SU-DHL-6 (cell line): Measurements from ENCODE around the gene COPZ1.

Experiments used
- H2AFZ ChIP-seq: fragments of 200-600 bp; sonication (generic); 2 replicates; pipeline ENCODE4 v1.6.1; 2014; ENCODE audit warnings: low read depth, mild to moderate bottlenecking, moderate library complexity, mixed read lengths, antibody characterized with exemption, low read length; ENCODE audit not compliant: severe bottlenecking
- H3F3A ChIP-seq: fragments of 200-600 bp; shearing (Covaris generic); 2 replicates; pipeline ENCODE4 v1.6.0; 2016; ENCODE audit warnings: antibody characterized with exemption, mild to moderate bottlenecking; ENCODE audit not compliant: insufficient read depth
- H3K27ac ChIP-seq: fragments of 200-600 bp; sonication (generic); 2 replicates; pipeline ENCODE4 v1.5.1; 2016; ENCODE audit warnings: low read depth, mild to moderate bottlenecking, low read length, moderate library complexity, mixed read lengths
- H3K27me3 ChIP-seq: fragments of 200-600 bp; sonication (generic), shearing (Covaris generic); 2 replicates; pipeline ENCODE4 v1.6.0; 2014; ENCODE audit warnings: mild to moderate bottlenecking, low read length
- H3K36me3 ChIP-seq: fragments of 200-600 bp; sonication (generic); 2 replicates; pipeline ENCODE4 v1.6.1; 2014; ENCODE audit warnings: mild to moderate bottlenecking, low read length, mixed read lengths
- H3K4me2 ChIP-seq: fragments of 300-600, 200-600 bp; shearing (Covaris generic), sonication (generic); 2 replicates; pipeline ENCODE4 v1.6.0; 2014; ENCODE audit warnings: low read length, low read depth, mild to moderate bottlenecking; ENCODE audit not compliant: poor library complexity, severe bottlenecking
- H3K4me3 ChIP-seq: fragments of 200-600 bp; sonication (generic); 2 replicates; pipeline ENCODE4 v1.5.1; 2014; ENCODE audit warnings: antibody characterized with exemption, low read length, mild to moderate bottlenecking, mixed read lengths; ENCODE audit not compliant: insufficient read depth, poor library complexity, severe bottlenecking
- H3K79me2 ChIP-seq: fragments of 200-600 bp; sonication (generic); 2 replicates; pipeline ENCODE4 v1.6.1; 2014; ENCODE audit warnings: mild to moderate bottlenecking, low read length, moderate library complexity; ENCODE audit not compliant: insufficient read depth
- H3K9ac ChIP-seq: fragments of 200-600 bp; sonication (generic); 2 replicates; pipeline ENCODE4 v1.7.0; 2014; ENCODE audit warnings: mild to moderate bottlenecking, low read length
- H3K9me2 ChIP-seq: fragments of 200-600 bp; sonication (generic); replicated peaks from 2 replicates; pipeline ENCODE4 v1.6.1; 2014; ENCODE audit warnings: low read length; ENCODE audit not compliant: insufficient read depth
- H3K9me3 ChIP-seq: fragments of 200-600 bp; sonication (generic); 2 replicates; pipeline ENCODE4 v1.6.1; 2014; ENCODE audit warnings: low read length, mixed read lengths; ENCODE audit not compliant: insufficient read depth
- H4K20me1 ChIP-seq: fragments of 200-600 bp; sonication (generic); 2 replicates; pipeline ENCODE4 v1.6.1; 2014; ENCODE audit warnings: low read depth, mild to moderate bottlenecking, antibody characterized with exemption, low read length, moderate library complexity, mixed read lengths
- EZH2phosphoT487 ChIP-seq: fragments of 200-600 bp; sonication (generic), shearing (Covaris generic); conservative IDR thresholded peaks from 2 replicates; pipeline ENCODE4 v1.6.1; 2018; ENCODE audit warnings: mild to moderate bottlenecking, antibody characterized with exemption, low read length, moderate library complexity, mixed read lengths
- TF ChIP-seq, protein P1 (sequence below): fragments of 200-600 bp; sonication (generic); IDR thresholded peaks from one replicate; pipeline ENCODE4 v1.5.1; 2017; ENCODE audit warnings: antibody characterized with exemption, mild to moderate bottlenecking, low read length, moderate library complexity; ENCODE audit not compliant: insufficient read depth, poor library complexity, severe bottlenecking

Gene COPZ1

DNA sequence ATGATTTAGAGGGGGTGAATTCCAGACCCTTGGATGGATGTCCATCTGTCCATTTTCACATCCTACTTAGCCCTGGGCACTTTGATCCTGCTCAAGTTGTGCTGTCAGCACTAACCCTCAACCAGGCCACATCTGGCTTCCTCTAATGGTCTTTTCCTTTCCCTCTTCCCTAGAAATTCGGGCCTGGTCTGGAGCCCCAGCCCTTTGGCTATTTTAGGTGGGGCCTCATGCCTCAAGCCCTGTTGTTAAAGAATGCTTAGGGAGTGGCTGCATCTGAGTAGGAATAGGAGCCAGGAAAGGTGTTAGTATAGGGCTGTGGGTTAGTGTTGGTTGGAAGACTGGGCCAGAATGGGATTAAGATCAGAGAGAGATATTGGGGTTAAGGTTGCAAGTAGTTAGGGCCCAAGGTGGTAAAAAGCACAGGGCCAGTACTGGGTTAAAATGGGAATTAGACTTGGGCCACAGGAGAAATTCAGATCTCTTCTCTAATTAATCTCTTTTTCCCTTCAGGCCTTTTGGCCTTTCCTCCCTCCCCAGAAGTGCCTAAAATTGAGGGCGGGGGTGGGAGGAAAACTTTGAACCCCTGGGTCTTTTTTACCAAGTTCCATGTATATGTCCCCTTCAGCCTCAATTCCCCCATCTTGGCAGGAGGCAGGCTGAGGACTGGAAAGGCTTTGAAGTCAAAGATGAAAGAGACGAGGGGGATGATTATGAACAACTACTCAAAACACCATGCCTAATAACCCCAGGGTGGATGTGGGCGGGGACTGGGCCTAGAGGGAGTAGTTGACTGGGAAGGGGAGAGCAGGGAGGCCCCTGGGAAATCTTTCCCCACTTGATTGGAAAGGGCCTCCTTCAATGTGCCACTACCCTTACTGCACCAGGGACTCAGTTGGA is 63.6 kb downstream of the COPZ1 start:
- Histone ChIP-seq H3K9me2 (no peaks in the 10 kb centered on the region), H3K27me3 (no peaks in the 10 kb centered on the region), H3K27ac (no peak overlapping the region), H3K9ac (no peak overlapping the region), H2AFZ (no peak overlapping the region), H3F3A (no peaks in the 10 kb centered on the region), H3K9me3 (no peaks in the 10 kb centered on the region), H3K4me2 (no peak overlapping the region), H3K79me2 (no peaks in the 10 kb centered on the region), H4K20me1 (no peaks in the 10 kb centered on the region), H3K4me3 (no peak overlapping the region), H3K36me3 (no peaks in the 10 kb centered on the region)
- TF ChIP-seq, protein P1, sequence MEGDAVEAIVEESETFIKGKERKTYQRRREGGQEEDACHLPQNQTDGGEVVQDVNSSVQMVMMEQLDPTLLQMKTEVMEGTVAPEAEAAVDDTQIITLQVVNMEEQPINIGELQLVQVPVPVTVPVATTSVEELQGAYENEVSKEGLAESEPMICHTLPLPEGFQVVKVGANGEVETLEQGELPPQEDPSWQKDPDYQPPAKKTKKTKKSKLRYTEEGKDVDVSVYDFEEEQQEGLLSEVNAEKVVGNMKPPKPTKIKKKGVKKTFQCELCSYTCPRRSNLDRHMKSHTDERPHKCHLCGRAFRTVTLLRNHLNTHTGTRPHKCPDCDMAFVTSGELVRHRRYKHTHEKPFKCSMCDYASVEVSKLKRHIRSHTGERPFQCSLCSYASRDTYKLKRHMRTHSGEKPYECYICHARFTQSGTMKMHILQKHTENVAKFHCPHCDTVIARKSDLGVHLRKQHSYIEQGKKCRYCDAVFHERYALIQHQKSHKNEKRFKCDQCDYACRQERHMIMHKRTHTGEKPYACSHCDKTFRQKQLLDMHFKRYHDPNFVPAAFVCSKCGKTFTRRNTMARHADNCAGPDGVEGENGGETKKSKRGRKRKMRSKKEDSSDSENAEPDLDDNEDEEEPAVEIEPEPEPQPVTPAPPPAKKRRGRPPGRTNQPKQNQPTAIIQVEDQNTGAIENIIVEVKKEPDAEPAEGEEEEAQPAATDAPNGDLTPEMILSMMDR = no peak
- TF ChIP-seq EZH2phosphoT487 = no peak

DNA sequence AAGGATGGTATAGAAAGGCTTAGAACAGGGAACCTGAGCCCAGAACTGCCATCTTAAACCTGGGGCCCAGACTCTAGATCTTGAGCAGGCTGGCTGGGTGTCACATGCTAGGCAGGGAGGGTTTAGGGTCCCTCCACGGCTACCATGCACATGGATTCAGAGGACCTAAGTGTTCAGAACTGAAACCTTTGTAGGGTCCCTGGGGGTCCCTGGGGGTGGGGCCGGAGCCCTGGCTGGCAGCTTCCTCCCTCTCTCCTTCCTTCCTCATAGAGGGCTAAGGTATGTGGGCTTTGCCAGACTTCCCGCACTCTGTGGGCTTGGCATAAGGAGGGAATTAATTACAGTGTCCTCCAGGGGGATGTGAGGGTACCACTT is 64.2 kb downstream of the COPZ1 start:
- H3K9me3 ChIP-seq = no peaks in the 10 kb centered on the region
- no peaks in the 10 kb centered on the region for H4K20me1 ChIP-seq
- no peak overlapping the region for H3K9ac ChIP-seq
- no peak overlapping the region for H3K27ac ChIP-seq
- H3K36me3 ChIP-seq = no peaks in the 10 kb centered on the region
- no peaks in the 10 kb centered on the region for H3K27me3 ChIP-seq
- H3F3A ChIP-seq = no peaks in the 10 kb centered on the region
- no peak overlapping the region for H3K4me2 ChIP-seq
- TF ChIP-seq EZH2phosphoT487 = no peak
- TF ChIP-seq, protein P1 = no peak
- H3K9me2 ChIP-seq = no peaks in the 10 kb centered on the region
- H3K4me3 ChIP-seq = no peak overlapping the region
- no peak overlapping the region for H2AFZ ChIP-seq
- no peaks in the 10 kb centered on the region for H3K79me2 ChIP-seq

GRCh38 chr12:54389607-54390175 is 64.8 kb downstream of the COPZ1 start:
- H2AFZ ChIP-seq = no peak overlapping the region
- no peak overlapping the region for H3K4me2 ChIP-seq
- H3K79me2 ChIP-seq = no peaks in the 10 kb centered on the region
- no peak overlapping the region for H3K4me3 ChIP-seq
- H3K27ac ChIP-seq = no peak overlapping the region
- no peaks in the 10 kb centered on the region for H3K27me3 ChIP-seq
- no peaks in the 10 kb centered on the region for H3K9me2 ChIP-seq
- TF ChIP-seq EZH2phosphoT487 = no peak
- TF ChIP-seq, protein P1 = no peak
- no peaks in the 10 kb centered on the region for H3K36me3 ChIP-seq
- H4K20me1 ChIP-seq = no peaks in the 10 kb centered on the region
- H3K9ac ChIP-seq = no peak overlapping the region
- no peaks in the 10 kb centered on the region for H3F3A ChIP-seq
- H3K9me3 ChIP-seq = no peaks in the 10 kb centered on the region
